Activated T-helper 9 cell treated with anti-CD3 and anti-CD28 coated beads, Interleukin-2, amount 50 U/mL, for 16 hours (primary cell): ENCODE data around the gene MSI2.

Source experiments
- DNase-seq: peaks from one replicate; pipeline ENCODE4 v3.0.0-alpha.2; 2020; ENCODE audit warnings: low read depth

Gene MSI2

DNA sequence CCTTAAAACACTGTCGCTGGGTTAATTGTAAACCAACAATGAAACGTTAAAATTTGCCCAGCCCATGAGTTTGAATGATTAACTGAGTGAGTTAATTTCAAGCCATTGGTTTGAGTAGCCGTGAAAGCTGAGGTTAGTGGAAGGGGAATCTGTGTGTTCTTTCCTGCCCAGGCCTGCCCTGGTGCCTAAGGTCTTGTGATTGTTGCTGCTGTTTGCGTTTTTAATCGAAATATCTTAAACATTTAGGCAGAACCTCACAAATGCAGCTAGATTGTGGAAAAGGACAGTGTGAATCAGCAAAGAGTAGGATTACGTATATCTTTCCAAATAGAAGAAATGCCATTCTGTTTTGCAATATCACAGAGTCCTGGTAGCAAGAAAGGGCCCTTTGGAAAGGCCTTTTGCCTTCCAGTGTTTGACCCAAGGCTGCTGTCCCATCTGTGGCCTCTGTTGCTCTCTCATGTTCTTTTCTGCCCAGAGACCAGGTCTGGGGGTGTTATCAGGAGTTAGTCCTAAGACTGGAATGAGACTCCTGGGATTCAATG is 113.8 kb downstream of the MSI2 start:
- DNase-seq = no peak

DNA sequence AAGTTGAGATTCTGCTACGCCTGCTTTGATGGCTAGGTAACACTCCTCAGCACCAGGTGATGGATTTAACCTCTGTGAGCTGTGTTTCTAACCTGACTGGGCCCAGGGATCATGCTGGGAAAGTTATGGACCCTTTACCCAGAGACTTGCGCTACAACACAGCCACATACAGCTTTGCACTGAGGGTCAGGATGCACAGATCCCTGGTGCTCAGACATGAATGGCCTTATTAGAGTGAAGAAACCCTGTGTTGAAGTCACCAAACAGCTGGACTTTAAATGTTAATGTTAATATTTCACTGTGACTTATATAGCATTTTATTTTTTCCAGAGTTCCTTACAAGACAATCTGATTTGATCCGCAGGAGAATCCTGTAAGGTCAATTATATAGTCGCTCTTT is 114.3 kb downstream of the MSI2 start:
- DNase-seq = no peak

DNA sequence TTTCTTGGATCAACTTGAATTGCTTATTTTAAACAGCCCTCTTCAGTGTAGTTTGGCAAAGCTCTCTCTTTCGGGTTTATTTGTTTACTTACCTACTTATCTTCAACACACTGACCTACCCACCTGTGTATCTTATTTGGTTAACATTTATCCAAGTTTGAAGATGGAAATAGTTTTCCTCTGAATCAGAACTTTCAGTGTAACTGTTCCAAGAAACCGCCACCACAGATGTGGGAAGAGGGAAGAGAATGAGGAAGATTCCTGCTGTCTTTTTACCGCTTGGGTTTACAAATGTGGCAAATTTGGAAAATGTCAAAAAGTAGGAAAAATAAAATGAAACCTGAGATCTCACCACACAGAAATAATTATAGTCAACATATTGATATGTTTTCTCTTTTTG is 115.8 kb downstream of the MSI2 start:
- DNase-seq = no peak

DNA sequence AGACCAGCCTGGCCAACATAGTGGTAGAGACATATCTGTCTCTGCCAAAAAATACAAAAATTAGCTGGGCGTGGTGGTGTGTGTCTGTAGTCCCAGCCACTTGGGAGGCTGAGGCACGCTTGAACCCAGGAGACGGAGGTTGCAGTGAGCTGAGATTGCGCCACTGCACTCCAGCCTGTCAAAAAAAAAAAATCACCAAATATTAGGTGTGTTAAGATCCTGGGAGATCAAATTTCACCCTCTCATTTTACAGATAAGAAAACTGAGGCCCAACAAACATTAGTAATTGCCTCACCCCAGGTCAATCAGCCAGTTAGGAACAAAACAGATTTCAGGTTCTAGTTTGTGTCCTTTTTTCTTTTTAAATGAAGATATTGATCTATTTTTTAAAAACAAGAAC is 116.7 kb downstream of the MSI2 start:
- DNase-seq = no peak

DNA sequence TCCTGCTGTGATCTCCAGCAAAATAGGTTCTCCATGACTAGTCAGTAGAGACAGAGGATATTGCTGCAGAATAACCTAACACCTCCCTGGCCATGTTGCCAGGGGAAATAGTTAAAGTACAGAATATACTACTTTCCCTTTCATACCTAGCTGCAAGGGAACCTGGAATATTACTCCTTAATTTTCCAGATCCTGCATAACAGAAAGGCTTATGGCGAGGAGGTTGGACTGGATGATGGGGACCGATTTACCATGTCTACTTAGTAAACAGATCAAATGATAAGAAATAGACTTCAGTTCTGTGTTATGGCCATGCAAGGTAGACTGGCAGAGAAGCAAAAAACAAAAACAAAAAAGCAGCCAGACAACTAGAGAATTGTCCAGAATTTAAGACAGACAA is 117.4 kb downstream of the MSI2 start:
- DNase-seq = no peak

DNA sequence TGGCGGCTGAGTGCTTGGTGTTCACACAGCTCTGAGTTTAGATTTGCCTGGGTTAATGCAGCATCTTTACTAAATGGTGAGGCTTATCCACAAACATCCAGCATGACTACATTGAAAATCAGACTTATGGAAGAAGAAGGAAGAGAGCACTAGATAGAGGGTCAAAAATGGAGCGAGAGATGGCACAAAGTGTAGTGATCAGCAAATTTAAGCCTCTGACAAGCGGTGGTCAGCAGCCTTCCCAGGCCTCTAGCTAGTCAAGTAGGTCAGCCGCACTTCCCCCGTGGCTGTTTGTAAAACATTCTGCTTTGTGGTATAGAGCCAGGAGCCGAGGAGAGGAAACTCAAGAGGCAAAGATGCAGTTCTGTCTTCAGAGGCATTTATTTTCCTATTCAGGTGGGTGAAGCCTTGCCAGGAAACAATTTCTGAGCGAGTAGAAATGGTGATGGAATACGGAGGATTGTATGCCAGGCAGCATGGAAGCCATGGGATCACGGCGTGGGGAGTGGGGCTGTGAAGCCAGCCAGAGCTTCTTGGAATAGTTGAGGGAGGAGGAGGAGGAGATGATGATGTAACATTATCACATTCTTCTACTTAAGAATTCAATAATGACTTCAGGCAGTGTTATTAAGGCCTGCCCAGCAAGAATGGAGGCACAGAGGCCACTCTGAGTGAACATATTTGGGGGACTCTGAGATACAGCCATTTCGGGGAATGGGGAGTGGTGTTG is 118.9 kb downstream of the MSI2 start:
- no peak for DNase-seq

DNA sequence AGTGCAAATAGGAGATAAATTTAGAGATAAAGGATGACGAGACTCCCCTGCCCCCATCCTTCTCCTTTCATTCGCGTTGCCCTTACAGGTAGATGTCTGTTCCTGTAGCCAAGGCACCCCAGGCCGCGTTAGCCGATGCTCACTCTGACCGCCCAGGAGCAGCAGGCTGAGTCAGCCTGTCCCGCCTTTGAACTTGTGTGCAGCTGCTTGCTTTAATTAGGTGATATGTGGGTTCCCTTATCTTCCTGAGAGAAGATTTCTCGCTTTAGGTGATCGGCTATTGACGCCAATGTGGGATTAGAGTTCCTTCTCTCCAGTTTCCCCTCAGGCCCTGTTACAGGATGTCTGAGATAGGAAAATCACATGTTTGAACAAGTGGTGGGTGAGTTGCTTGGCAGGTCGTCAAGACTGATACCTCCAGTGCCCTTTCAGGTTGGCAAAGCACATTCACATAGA is 119.5 kb downstream of the MSI2 start:
- DNase-seq = no peak

DNA sequence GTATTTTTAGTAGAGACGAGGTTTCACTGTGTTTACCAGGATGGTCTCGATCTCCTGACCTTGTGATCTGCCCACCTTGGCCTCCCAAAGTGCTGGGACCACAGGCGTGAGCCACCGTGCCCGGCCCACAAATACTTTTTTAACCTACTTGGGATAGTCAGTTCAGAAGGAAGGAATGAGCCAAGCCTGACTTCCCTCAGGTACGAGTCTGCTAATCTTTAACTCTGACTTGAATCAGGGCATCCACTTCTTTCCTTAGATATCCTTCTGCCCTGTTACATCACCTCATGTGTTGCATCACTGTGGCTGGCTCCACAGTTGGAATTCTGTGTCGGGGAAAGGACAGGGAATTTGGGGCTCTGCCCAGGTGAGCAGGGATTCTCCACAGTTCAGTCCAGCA is 120.8 kb downstream of the MSI2 start:
- DNase-seq = no peak

DNA sequence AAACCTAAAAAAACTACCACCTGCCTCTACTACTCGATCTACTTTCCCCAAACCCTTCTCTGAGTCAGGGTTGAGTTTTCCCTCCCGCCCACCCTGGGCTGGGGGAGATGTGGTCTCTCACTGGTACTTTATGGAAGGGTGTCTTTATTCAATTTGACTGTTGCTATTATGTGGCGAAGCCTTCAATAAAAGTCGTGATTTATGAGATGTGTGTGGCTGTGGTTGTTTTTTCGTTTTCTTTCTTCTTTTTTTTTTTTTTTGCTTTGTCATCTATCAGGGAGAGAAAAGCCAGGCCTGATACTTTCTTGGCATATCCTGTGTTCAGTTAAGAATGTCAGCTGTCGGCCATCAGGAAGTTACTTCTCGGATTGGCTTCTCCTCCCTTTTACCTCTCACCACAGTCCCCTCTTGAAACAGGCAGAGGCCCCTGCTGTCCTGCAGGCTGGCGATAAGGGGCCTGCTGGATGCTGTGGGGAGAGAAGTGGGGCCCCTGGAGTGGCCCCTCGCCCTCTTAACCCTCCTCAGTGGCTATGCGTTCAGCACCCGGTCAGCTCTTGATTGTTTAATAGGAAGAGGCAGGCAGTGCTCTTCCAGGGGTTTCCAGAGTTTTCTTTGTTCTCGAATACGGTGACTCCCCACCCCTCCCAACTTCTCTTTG is 123.0 kb downstream of the MSI2 start:
- DNase-seq = no peak

DNA sequence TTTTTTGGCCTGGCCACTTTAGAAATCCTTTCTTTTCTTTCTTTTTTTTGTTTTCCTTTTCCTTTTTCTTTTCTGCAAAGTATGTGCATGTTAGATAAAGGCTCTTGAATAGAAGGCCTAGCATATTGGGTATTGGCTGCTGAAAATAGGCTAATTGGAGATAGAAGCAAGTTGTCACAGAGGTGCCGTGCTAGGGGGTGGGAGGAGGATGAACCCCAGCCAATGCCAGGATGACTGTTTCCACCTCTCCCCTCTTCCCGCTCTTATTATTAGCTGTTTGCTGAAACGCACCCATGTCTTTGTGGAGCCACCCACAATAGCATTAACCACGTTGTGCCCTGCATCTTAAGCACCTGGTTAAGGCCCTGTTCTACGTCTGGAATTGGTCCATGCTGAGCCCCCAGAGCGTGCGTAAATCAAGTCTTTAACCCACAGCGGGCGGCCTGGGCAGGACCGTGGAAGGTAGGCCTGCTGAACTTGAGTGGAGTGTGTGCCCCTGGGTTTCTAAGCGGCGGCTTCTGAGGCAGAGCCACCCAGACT is 123.6 kb downstream of the MSI2 start:
- no peak for DNase-seq

DNA sequence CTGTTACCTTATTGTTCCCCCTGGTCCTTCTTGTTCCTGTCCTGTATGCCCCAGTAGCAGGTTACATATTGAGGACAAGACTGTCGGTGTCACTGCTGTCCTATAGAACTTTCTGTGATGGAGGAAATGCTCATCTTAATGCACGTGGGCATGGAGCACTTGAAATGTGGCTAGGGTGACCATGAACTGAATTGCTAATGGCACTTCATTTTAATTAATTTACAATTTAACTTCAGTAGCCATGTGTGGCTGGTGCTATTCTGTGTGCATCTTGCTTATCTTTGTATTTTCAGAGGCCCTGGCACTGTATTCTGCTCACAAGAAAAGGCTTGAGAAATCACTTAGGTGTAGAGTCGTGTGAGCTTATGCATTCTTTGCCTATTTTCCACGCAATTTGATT is 125.2 kb downstream of the MSI2 start:
- DNase-seq = no peak

DNA sequence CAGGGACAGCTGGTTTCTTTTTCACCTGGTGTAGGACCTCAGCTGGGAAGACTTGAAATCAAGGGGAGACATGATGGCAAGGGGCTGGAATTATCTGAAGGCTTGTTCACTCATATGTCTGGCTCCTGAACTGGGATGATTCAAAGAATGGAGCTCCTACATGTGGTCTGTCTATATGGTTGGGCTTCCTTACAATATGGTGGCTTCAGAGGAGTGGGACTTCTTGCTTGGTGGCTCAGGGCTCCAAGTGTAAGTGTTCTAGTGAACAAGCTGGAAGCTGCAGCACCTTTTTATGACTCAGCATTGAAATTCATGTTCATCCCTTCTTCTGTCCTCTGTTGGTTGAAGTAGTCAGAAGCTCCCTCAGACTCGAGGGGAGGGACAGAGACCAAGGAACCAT is 127.9 kb downstream of the MSI2 start:
- DNase-seq = no peak

DNA sequence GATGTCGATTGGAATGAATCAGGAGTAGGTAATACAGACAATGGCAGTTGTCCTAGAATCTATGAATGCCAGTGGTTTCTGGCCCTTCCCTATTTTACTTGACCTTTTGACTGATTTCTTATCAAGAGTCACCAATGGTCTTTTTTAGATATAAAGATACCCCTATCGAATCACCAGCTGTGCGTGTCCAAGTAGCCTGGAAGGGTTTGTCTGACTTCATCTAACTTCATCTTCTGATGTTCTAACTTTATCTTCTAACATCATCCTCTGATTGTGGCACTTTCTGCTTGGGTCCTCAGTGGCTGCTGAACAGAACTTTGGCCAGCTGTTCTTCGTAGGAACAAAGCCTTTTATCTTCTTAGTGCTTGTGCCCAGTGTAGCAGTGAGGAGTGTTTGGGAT is 129.7 kb downstream of the MSI2 start:
- no peak for DNase-seq

DNA sequence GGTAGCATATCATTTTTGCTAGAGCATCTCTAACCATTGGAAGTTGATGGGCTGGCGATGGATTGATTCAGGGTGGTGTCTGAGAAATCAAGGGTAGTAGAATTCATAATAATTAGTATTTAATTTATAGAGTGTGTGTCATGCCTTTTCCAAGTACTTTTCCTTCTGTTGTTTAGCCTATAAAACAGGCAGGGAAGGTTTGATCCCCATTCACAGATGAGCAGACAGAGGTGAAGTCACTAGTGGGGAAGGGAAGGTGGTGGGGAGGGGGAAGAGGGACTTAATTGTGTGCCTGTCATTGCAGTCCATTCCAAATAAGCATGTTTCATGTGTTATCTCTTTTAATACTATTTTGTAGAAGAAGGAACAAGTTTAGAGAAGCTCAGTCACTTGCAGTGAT is 131.3 kb downstream of the MSI2 start:
- no peak for DNase-seq

DNA sequence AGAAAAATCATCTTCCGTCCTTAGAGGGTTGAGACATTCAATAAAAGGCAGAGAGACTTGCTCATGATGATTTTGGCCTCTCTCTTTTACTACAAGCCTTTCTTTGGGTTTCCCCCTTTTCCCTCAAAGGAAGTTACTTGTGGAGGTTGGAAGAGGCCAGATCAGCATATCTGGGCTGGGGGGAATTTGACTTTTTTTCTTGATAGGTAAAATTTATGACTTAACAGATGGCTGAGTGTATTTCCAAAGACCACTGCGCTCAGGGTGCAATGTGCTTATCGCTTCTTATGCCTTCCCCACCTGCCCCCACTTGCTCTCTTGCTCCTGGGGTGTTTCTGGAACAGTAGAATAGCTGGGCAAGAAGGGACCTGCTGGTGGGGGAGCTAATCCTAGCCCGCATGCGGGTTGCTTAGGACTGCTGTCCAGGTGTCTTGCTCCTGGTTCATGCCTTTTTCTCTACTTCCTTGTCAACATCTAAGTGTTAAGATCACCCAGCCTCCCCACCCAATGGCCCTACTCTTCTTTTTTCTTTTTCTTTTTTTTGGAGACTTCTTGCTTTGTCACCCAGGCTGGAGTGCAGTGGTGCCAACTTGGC is 131.9 kb downstream of the MSI2 start:
- DNase-seq = no peak

DNA sequence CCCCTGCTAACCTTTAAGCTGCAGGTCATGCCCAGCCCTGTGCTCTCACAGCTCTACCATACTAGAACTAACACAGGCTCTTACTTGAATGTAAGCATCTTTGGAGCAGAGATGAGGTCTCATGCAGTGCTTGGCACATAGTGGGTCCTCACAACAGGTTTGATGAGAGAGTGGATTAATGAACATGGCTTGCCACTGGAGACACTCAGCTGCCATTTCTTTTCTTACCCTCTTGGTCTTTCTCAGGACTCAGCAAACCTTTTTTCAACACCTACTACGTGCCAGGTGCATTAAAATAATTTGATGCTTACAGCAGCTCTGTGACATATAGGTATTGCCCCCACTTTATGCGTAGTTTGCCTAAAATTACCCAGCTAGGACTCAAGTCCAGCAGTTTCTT is 133.2 kb downstream of the MSI2 start:
- DNase-seq = no peak

DNA sequence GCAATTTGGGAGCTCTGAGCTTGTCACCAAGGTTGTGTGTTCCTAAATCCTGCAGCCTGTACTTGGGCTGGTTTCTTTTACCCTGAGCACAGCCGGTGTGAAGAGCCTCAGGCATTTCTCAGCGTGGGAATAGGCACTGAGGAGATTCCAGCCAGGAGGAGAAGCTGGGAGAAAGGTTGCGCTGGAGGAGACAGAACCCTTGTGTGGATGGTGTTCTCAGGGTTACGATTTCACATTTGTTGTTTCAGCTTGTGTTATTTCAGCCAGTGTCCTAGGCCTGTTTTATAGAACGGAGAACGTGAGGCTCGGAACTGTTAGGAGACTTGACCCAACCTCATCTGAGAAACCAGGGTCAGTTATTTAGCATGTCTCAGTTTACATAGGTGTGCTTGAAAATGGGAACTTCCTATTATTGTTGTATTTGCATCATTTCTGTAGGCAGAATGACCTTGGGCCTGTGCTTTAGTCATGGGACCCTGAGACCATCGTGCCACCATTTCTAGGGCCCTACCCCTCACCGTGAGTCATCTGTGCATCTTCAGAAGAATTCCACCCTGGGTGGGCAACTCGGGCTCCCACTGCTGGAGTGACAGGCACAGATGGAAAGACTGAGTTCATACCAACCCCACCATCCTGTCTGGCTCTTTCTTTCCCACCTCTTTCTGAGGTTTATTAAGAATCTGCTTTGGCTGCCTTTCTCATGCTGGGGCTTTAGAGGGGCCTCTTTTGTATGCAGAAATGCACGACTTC is 134.9 kb downstream of the MSI2 start:
- no peak for DNase-seq

DNA sequence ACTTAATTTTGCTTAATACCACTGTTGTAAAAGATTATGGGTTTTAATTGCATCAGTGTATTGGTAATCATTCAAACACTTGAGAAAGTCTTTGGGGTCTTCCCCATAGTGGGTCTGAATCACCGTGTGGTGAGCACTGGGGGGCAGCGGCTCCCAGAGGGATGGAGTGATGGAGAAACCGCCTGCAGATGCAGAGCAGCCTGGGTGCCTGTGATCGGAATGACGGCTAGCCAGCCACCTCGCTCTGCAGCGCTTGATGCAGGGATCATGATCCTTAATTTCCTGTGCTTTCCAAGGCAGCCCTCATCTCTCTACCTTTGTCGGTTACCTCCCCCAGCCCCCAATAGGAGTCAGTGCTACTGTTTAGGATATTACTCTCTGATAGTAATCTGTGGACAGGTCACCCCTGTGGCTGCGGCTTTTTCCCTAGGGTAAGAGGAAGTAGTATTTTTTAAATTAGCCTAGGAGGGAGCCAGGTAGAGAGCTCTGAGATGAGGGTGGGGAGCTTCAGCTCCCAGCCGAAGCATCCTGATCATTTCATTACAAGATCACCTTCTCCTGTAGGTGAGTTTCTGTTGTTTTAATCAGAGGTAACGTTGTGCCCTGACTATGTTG is 135.6 kb downstream of the MSI2 start:
- no peak for DNase-seq

DNA sequence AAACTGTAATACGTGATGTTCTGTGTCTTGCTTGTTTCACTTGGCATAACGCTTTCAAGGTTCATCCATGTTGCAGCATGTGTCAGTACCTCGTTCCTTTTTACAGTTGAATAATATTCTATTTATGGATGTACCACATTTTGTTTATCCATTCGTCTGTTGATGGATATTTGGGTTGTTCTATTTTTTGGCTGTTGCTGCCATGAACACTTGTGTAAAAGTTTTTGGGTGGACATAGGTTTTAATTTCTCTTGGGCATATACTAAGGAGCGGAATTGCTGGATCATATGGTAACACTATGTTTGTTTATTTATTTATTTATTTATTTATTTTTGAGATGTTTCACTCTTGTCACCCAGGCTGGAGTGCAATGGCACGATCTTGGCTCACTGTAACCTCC is 137.0 kb downstream of the MSI2 start:
- DNase-seq = no peak

DNA sequence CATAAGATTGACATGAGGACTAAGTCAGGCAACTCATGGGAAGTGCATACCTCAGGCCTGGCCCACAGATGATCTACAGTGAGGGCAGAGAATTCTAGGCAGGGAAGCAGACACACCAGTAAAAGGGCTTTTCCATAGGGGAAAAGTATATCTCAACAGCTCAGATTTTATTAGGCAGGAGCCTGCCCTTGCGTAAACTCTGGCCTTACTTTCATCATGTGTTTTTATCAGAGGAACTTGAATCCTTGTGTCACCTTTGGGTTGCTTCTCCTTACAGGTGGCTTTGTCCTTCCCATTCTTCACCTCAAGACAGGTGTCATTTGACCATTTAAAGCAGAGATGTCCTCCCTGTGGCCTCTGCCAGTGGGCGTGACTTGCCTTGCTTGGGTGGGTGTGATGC is 138.1 kb downstream of the MSI2 start:
- no peak for DNase-seq

DNA sequence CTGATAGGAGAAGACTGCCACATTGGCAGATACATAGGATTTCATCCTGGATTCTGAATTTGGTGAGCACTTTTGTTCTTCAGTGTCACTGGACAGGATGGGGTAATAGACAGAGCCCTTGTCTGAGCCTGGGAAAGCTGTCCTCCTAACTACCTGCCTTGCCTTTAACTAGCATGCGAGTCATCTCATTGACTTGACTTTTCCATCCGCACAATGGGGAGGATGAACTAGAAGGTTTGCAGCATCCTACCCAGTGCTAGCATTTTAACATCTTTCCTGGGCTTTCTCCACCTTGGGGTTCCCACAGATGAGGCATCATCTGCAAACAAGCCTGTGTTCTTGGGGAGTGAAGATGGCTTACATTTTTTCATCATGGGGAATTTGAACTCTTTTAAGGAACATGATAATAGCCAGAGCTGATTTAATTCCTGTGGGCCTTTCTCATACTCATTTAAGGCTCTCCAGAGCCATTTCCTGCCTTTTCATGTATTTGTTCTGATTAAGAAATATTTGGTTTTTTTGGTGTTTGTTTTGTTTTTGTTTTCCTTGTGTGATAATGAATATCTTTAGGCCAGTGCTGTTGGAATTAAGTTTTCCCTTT is 139.5 kb downstream of the MSI2 start:
- DNase-seq = no peak
